Upper lobe of left lung (tissue), 4 donors: ENCODE measurements around the gene ITPKB.

Source experiments
- CTCF ChIP-seq, 6 experiments: fragments of 450-650 bp in 4 of 6; fragments of 200-600 bp in 2 of 6; sonication (generic) in 2 of 6; IDR thresholded peaks; one replicate each; pipeline ENCODE4 v1.5.1; 2016 to 2019; ENCODE audit warnings: antibody characterized with exemption in 6 of 6
- EP300 ChIP-seq, 4 donors: sonication (generic); formaldehyde crosslinking; IDR thresholded peaks; one replicate each; pipeline ENCODE4 v1.5.1; 2017; ENCODE audit warnings: antibody characterized with exemption in 4 of 4, control low read depth in 2 of 4
- POLR2A ChIP-seq, 4 donors: fragments of 450-650 bp; IDR thresholded peaks; one replicate each; pipeline ENCODE4 v1.5.1; 2016 to 2017; ENCODE audit warnings: antibody characterized with exemption in 4 of 4, mild to moderate bottlenecking in 2 of 4

- TF ChIP-seq CTCF (IDR thresholded peaks at IDR 0.05): no peak
- no peak for TF ChIP-seq POLR2A (IDR thresholded peaks at IDR 0.05)
- no peak for TF ChIP-seq EP300 (IDR thresholded peaks at IDR 0.05)
Observed at GRCh38 chr1:226641671-226642231, 97.3 kb downstream of the ITPKB start.
